Measurements from ENCODE around the gene SEC23A. TPM values are rescaled to one million over a fixed set of nuclear protein-coding genes. Genes with fewer than 3 reads are reported as not detected.
A peak's percentile ranks its signal among the peaks of the same experiment; 100 is the strongest.

SEC23A gene
- total and polyA plus RNA-seq, 2 of the 13 experiments (the other 11 are each of a cell fraction or from before 2014, with no cell fraction given): 403 to 887 TPM

DNA sequence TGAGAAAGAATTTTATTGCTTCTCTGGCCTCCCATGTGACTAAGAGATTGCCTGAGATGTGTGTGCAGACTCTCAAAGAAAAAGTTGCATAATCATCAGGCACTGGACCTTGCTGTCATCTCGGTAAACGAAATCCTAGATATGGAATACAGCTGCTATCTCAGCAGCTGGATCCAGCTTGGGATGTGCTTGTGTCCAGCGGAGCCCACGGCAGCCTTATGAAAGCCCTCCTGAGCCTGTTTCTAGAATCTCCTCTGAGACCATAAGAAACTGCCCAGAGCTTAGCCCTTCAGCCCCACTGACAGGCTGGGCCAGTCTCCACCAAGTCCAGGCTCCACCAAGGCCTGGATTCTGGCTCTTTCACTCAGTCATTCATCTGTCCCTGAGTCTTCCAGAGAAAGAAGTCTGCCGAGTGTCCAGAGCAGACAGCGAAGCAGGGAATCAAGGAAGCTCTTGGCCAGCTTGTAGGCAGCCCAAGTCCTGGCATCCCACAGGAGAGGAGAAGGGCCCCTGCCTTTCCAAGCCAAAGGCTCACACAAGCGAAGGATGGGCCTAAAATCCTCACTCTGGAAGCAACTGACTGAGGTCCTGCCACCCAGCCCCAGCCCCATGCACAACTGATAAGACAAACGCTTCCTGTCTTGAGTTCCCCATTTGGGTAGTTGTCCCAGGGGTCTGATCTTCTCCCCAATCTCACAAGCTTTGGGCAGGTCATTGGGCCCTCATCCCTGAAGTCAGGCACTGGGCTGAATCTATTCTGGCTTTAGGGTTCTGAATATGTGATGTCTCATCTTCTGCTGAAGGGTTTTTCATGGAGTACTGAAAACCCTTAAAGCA, 97.8 kb downstream of the SEC23A start (continued):
- TF ChIP-seq TCF7 (IDR thresholded peaks at IDR 0.05; ENCODE audit: low read depth) (no peak), IKZF4 (CRISPR knock-in tag; IDR thresholded peaks at IDR 0.05; ENCODE audit: borderline replicate concordance, low read depth, not compliant biosample characterization) (no peak), ZSCAN12 (CRISPR knock-in tag; IDR thresholded peaks at IDR 0.05) (no peak), ZNF225 (CRISPR knock-in tag; IDR thresholded peaks at IDR 0.05) (0 out of 2 replicates have a peak, but pooled peaks have one; percentile 50), KLF16 (CRISPR knock-in tag; IDR thresholded peaks at IDR 0.05) (0 out of 4 replicates have a peak, but pooled peaks of 1 of the 2 experiments have one; percentile 39), ATF7 (IDR thresholded peaks at IDR 0.05) (no peak), ATF7 (CRISPR knock-in tag; IDR thresholded peaks at IDR 0.05) (no peak), EEA1 (CRISPR knock-in tag; IDR thresholded peaks at IDR 0.05; ENCODE audit: borderline replicate concordance) (0 out of 2 replicates have a peak, but pooled peaks have one; percentile 45), SPEN (CRISPR knock-in tag; IDR thresholded peaks at IDR 0.05; ENCODE audit: low read depth) (no peak), ZNF703 (CRISPR knock-in tag; IDR thresholded peaks at IDR 0.05; ENCODE audit: borderline replicate concordance) (no peak), MBNL3 (CRISPR knock-in tag; conservative IDR thresholded peaks at IDR 0.05) (no peak), SALL2 (CRISPR knock-in tag; IDR thresholded peaks at IDR 0.05) (no peak), BCL6 (CRISPR knock-in tag; IDR thresholded peaks at IDR 0.05) (peak; percentile 34; the same call in 1 of the 2 replicates), TSC22D2 (CRISPR knock-in tag; IDR thresholded peaks at IDR 0.05; ENCODE audit: borderline replicate concordance) (no peak), ZNF709 (CRISPR knock-in tag; IDR thresholded peaks at IDR 0.05) (no peak), HNRNPK (IDR thresholded peaks at IDR 0.05; ENCODE audit: low read depth, low read length, poor library complexity, severe bottlenecking) (no peak), EHMT2 (IDR thresholded peaks at IDR 0.05; ENCODE audit: borderline replicate concordance, low read depth, low read length) (no peak), NR2C2 (CRISPR knock-in tag; IDR thresholded peaks at IDR 0.05; ENCODE audit: borderline replicate concordance) (no peak), NFKBIZ (CRISPR knock-in tag; IDR thresholded peaks at IDR 0.05) (no peak), ZNF329 (CRISPR knock-in tag; IDR thresholded peaks at IDR 0.05; ENCODE audit: low read depth) (no peak)
- TF ChIP-seq, protein P1, sequence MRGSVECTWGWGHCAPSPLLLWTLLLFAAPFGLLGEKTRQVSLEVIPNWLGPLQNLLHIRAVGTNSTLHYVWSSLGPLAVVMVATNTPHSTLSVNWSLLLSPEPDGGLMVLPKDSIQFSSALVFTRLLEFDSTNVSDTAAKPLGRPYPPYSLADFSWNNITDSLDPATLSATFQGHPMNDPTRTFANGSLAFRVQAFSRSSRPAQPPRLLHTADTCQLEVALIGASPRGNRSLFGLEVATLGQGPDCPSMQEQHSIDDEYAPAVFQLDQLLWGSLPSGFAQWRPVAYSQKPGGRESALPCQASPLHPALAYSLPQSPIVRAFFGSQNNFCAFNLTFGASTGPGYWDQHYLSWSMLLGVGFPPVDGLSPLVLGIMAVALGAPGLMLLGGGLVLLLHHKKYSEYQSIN (CRISPR knock-in tag; IDR thresholded peaks at IDR 0.05; ENCODE audit: borderline replicate concordance): no peak
- TF ChIP-seq, protein P2, sequence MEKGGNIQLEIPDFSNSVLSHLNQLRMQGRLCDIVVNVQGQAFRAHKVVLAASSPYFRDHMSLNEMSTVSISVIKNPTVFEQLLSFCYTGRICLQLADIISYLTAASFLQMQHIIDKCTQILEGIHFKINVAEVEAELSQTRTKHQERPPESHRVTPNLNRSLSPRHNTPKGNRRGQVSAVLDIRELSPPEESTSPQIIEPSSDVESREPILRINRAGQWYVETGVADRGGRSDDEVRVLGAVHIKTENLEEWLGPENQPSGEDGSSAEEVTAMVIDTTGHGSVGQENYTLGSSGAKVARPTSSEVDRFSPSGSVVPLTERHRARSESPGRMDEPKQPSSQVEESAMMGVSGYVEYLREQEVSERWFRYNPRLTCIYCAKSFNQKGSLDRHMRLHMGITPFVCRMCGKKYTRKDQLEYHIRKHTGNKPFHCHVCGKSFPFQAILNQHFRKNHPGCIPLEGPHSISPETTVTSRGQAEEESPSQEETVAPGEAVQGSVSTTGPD (CRISPR knock-in tag; IDR thresholded peaks at IDR 0.05): no peak
- TF ChIP-seq, protein P3, sequence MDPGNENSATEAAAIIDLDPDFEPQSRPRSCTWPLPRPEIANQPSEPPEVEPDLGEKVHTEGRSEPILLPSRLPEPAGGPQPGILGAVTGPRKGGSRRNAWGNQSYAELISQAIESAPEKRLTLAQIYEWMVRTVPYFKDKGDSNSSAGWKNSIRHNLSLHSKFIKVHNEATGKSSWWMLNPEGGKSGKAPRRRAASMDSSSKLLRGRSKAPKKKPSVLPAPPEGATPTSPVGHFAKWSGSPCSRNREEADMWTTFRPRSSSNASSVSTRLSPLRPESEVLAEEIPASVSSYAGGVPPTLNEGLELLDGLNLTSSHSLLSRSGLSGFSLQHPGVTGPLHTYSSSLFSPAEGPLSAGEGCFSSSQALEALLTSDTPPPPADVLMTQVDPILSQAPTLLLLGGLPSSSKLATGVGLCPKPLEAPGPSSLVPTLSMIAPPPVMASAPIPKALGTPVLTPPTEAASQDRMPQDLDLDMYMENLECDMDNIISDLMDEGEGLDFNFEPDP (CRISPR knock-in tag; conservative IDR thresholded peaks at IDR 0.05): 0 out of 2 replicates have a peak, but pooled peaks have one; percentile 19
- TF ChIP-seq, protein P4, sequence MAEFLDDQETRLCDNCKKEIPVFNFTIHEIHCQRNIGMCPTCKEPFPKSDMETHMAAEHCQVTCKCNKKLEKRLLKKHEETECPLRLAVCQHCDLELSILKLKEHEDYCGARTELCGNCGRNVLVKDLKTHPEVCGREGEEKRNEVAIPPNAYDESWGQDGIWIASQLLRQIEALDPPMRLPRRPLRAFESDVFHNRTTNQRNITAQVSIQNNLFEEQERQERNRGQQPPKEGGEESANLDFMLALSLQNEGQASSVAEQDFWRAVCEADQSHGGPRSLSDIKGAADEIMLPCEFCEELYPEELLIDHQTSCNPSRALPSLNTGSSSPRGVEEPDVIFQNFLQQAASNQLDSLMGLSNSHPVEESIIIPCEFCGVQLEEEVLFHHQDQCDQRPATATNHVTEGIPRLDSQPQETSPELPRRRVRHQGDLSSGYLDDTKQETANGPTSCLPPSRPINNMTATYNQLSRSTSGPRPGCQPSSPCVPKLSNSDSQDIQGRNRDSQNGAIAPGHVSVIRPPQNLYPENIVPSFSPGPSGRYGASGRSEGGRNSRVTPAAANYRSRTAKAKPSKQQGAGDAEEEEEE (CRISPR knock-in tag; IDR thresholded peaks at IDR 0.05; ENCODE audit: borderline replicate concordance): no peak
